ENCODE results near the gene PFDN6.

The PFDN6 gene

DNA sequence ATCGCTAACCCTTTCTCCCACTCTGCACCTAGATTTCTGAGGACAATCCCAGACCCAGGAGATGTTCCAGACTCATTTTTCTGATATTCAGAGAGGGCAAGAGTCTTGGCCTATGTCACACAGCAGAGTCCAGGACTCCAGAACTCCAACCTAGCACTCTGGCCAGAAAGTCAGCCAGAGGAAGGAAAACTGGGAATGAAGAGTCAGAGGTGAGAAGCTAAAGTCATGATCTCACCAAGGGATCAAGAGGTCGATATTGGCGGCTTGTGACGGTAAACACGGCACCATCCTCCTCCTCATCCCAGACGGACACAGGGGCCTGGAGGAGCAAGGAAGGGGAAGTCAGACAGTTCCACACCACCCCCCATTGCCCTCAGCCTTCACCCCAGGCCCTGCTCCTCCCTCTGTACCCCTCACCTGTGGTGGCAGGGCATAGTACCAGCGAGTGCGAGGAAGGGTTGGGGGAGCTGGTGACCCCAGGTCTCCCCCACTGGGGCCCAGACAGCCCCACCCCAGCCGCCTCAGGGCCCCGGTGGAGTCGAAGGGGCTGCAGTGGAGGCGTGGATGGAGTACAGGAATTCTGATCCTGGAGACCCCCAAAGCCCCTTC, 7.5 kb downstream of the PFDN6 start:
- DNase-seq = no peak

DNA sequence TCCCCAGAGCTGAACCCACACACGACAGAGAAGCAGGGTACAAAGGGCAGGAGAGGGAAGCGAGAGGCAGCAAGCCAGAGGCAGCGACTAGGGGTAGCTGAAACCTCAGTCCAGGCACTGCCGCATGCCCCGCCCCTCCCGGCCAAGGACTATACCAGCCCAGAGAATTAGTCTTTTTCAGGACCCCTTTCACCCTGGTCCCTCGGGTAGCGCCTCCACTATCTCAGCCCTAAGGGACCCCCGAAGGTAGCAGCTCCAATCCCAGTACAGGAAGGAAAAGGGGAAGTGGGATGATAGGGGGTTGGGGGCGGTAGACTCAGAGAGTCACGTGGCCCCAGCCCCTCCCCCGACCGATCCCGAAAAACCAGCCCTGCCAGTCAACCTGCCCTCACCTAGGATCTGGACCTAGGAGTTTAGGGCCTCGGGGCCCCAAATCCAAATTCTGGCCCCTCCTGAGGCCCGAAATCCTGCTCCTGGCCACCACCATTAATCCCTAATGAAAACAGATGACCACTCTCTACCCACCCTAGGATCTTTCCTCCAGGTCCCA, 8.1 kb downstream of the PFDN6 start:
- no peak for DNase-seq

DNA sequence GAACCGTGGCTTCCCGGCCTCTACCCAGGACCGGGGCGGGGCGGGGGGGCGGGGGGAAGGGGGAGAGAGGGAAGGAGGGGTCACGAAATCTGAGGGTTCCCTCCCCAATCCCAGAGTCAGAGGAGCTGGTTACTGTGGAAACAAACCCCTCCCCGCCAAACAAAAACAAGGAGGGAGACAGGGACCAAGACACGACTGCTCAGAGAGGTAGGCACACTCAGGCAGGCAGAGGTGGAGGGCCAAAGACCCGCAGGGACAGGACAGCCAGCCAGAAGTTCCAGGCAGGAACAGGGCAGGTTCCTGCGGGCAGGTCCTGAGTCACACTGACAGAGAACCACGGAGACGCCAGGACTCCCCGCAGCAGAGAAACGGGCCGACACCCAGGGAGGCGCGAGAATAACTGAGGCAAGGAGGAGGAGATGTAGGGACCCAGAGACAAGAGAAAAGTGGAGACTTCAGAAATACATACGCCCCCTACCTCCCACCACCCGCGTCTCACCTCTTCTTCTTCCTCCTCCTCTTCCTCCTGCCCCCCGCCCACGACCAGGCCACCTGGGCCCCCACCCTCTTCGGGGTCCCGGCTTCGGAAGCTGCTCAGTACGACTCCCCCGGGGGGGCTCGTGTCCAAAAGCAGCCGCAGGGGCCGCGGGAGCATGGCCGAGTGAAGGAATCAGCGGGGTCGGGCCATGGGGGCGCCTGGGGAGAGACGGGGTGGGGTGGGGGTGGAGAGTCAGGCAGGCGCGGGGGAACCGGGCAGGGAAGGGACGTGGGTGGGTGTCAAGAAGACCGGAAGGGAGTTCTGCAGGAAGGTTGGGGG, 8.8 kb downstream of the PFDN6 start:
- DNase-seq = no peak

DNA sequence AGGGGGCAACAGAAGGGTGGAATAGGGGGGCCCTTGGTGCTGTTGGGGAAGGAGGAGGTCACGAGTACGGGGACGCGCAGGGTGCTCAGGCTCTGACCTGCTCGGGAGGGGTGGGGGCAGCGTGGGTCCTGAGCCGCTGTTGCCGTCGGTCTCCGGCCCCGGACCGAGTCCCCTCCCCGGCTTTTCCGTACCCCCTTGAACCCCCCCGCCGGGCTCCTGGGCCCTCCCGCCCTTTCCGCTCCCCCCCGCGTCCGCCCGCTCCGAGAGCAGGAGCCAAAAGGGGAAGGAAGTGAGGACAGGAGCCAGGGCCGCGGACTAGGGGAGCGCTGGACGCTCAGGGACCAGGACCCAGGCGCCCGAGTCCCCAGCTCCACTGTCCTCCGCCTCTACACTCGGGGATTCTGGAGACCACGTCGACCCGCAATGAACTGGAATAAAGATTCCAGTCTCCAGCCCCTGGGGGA, 9.4 kb downstream of the PFDN6 start, which contains the start of gene RGL2:
TSS of gene RGL2 (minus strand) at position 170 of the 464 bp plus-strand sequence. CDS start 332 bp downstream, outside the sequence.
- DNase-seq = peak; percentile 48

DNA sequence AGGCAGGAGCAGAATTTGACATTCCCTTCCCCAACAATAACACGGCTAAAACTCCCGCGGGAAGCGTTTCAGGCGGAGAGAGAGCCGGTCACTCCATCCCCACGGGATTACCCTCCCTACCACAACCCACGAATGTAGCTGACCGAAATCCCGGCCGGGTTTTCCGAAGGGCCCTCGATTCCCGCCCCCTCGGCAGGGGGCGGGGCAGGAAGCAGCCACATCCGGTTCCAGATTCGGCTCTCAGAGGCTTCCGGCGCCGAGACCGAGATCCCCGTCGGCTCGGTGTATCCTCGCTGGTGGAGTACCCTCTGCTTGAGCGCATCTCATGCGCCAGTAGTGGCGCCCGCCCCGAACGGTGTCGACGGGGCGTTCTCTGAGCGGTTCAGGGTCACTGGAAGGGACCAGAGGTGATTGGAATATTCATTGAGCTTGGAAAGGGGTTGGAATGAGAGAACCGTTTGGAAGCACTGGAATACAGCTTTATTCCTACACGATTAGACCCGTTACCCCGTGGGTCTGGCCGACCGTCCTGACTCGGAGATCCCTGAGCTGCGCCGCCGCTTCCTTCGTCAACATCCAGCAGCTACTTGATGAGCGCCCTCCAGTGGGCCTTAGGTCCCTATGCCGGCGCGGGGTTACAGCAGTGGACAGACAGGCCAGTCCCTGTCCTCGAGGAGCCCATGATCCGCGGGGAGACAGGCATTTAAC, 10.0 kb downstream of the PFDN6 start:
- peak; percentile 90 for DNase-seq

DNA sequence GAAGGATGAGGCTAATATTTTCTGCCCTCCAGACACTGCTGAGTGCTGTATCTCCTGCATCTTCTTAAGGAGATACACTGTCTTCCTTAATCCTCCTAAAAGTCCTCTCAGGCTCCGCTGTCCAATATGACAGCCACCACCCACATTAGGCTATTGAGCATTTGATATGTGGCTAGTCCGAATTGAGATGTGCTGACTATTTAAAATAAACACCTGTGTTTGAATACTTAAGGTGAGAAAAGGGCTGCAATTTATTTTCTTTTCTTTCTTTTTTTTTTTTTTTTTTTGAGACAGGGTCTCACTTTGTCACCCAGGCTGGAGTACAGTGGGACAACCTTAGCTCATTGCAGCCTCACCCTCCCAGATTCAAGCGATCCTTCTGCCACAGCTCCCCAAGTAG, 12.5 kb downstream of the PFDN6 start:
- no peak for DNase-seq

DNA sequence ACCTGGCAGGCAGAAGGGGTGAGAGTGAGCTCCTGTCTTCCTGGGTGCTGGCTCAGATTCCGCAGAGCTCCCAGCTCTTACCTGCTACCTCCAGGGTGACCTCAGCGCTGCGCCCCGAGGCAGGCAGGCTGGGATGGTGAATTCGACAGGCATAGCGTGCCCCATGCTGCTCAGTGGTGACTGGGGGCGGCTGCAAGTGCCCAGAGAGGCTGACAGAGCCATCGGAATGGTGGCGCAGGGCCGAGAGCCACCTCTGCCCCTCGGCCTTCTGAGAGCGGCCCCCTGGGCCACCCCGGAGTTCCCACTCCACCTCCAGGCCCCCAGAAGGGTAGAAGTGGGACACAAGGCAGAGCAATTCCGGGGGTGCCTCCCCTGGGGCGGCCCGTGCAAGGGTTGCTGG, 14.8 kb downstream of the PFDN6 start:
- DNase-seq = no peak

DNA sequence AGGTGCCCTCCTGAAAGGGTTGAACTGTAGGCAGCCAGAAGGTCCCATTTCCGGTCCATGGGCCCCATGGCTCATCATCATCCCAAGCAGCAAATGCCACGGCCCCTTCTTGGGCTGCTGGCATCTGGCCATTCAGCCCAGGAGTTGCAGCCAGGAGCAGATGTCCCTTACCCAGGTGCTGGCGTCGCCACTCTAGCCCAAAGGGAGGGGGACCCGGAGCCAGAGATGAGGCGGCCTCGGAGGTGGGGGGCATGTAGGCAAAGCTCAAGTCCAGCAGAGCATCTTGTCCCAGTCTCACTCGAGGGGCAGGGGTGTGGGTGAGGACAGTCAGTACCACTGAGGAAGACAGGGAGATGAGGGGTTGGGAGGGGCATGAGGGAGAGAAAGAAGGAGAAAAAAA, 15.7 kb downstream of the PFDN6 start:
- no peak for DNase-seq

DNA sequence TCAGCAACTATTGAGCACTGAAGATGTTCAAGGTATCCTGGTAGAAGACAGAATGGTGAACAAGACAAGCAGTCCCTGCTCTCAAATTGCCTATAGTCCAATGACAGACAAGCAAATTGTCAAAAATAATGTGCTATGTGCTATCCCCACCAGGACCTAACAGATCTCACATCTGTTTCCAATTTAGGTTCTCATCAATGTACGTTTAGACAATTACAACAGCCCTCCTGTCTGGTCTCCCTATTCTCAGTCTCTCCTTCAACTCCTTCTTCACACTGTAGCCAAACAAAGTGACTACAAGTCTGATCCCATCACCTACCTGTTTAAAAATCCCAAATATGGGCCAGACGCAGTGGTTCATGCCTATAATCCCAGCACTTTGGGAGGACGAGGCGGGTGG, 17.0 kb downstream of the PFDN6 start:
- no peak for DNase-seq

DNA sequence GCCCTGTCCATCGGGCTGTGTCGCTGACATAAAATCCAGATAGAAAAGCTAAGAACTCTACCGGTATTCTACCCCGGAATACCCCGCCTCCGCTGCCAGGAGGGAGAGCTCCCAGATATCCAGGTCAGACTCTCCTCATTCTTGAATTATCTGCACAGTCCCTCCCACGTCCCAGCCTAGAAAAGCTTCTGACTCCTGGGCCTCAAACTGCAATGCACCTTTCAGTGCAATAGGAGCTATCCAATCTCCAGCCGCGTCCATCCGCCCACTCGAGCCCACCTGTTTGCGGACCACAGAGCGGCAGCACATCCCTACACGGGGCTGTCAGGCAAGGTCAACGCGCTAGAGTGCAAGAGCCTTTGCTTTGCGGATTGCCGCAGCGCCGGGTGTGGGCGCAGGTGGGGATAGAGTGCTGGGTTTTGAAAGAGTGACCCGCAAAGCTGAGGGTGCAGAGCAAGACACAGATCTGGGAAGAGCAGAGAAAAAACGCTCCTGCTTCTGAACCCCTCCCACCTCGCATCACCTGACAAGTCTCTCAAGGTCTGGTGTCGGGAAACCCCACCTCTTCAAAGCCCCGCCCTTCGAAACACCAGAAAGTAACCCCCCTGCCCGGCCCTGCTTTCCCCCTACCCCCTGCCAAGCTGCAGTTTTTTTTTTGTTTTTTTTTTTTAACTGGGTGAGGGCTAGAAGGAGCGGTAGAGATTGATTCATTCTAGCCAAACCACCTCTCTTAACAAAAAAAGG, 23.1 kb downstream of the PFDN6 start:
- peak; percentile 78 for DNase-seq

DNA sequence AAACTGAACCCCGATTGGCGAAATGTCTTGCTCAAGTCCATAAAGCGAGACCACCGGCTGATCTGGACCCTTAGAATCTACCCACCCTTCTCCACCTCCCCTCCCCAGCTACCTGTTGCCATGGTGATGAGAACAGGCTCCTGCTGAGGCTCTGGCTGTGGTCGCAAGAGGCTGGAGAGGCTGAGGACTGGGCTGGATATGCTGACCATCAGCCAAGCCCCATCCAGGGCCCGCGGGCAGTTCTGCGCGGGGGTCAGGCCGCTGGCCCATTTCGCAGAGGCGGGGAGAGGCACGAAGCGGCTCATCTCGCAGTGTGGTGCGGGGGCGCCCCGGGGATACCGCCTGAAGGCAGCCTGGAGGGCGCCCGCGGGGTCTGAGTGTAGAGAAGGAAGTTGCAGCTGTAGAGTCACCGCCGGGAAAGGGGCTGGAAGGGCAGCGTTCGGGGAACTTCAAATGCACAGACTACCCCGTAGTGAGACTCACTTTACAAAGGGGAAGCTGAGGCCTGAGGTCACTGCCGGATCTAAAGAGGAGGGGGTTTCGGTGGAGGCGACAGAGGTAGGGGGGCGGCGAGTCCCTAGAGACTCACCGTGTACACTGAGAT, 23.8 kb downstream of the PFDN6 start:
- DNase-seq = no peak

DNA sequence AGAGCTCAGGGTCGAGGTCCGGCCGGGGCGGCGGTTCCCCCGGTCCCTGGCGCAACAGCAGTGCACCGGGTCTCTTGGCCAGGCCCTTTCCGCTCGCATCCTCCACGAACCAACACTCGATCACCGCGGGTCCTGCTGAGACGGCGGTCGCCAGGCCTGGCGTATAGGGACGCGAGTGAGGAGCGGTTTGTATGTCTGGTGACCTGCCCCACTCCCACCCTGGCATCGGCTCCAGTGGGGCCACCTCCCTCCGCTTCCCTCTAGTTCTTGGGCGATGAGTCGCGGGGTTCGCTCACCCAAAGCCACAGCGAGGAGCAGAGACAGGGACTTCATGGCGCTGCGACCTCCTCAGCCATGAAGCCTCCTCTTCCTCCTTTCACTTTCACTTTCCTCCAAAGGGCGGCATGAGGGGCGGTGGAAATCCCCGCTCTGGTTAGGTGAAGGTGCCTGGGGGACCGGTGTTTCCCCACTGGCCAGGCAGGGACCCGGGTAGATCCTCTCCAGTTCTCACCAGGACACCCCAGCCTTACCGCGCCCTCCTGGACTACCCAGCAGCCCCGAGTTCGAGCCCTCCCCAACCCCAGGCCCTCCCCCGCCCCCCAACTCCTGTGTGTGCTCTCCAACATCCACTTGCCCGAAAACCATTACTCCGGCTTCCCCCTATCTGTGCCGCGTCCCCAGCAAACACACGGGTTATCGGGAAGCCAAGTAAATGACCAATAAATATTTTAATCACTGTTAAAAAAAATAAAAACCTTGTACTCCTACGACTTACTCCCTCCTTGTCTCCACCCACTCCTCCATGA, 24.5 kb downstream of the PFDN6 start, which contains the start of gene TAPBP:
TSS of gene TAPBP (minus strand) at position 370 of the 806 bp plus-strand sequence. CDS start at position 333, 37 bp downstream.
- DNase-seq = peak; percentile 77

DNA sequence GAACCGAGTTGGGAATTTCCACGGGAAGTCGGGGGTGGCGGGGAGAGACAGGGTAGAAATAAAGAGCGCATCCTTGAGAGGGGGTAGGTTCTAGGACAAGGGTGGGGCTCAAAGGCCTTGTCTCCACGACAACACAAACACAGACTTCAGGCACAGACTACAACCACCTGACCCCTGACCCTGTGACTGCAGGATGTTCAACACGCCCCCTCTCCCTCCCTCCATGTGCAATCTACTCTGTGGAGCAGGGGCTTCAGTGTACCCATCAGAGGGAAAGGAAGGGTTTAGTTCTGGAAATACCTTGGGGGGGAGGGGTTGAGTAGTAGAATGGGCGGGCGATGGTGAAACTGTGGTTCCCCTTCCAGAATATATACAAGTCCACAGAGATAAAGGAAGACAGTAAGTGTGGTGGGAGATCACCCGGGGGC, 25.1 kb downstream of the PFDN6 start:
- peak; percentile 55 for DNase-seq

DNA sequence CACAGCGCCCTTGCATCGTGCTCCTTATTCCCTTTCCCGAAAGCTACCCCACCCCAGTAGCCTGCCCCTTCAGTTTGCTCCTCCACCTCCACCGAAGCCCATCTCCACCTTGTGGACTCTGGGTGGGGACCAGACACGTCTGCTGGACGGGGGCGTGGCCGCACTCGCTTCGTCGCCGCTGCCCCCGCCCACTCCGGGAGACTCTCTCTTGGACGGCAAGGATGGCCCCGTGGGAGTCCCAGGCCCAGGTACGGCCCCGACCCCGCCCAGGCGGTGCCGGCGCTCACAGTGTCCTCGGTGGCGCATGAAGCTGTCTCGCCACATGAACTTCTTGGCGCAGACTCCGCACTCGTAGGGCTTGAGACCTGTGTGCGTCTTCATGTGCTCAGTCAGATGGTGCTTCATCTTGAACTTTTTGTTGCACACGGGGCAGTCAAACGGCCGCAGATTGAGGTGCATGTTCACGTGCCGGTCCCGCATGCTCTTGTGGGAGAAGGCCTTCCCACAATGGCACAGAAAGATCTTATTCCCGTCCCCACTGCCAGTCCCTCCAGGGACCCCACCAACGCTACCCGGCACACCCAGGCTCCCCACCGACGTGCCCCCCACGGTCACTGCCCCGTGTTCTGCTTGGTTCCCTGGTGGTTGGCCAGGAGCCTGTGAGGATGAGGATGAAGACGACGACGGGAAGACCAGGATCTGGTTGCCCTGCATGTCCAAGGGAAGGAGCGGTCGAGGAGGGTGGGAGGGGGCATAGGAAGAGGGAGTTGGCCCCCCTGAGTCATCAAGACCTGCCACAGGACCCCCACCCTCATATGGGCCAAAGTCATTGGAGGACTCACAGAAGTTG, 25.8 kb downstream of the PFDN6 start:
- no peak for DNase-seq

DNA sequence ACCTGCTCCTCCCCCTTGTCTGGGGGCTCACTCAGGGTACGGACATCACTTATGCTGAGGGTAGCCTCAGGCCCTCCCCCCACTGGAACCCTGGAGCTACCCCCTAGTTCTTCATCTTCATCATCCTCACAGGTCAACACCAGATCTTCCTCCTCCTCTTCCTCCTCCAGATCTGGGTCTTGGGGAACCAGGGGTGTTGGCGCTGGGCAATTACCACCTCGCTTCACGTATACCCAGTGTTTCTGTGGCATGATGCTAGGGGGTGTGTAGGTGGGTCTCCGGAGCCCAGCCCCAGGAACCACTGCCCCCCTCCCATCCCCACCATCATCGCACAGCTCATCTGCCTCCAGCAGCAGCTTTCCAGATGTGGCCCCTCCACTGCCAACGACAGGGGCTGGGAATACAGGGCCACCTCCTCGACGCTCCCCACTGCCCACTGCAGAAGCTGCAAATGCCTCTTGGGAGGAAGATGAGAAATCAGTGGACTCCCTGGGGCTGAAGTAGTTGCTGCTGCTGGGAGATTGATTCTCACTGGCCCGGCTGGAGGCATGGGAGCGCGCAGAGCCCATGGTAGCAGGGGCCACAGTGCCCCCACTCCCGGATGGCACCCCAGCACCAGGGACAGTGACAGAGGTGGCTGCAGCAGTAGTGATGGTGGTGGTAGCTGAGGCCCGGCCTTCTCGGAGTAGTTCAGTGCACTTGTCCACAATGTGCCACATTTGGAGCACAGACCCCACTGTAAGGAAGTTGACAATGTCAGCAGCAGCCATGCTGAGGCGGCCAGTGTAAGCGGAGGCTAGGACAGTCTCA, 26.6 kb downstream of the PFDN6 start:
- DNase-seq = no peak

DNA sequence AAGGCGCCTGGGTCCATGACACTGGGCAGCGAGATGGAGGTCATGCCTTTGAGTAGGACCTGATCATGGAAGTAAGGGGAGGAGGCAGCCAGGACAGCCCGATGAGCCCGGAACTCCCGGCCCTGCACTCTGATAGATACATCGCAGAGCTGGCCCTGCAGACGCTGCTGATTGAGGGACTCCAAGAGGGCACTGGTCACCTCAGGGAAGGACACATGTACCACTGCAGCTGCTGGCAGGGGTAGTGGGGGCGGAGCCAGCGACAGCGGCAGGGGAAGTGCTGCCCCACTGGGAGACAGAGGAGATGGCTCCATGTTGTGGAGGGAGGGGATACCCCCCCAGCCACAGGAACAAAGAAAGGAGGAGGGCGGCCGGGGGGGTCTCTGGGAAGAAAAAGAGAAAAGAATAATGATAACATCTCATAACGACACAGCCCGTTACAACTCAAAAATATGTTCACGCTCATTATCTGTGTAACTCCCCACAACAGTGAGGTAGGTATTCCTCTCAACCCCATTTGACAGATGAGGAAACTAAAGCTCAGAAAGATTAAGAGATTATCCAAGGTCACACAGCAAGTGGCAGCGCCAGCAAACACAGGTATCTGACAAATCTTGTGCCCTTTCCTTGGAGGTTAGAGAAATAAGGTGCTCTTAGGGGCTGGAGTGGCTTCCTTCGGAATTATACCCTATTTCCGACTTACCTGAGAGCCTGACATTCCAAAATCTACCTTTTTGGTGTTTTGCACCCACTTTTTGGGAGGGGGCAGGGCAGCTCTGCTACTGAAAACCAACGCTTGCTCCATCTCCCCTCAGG, 27.4 kb downstream of the PFDN6 start:
- DNase-seq = no peak

DNA sequence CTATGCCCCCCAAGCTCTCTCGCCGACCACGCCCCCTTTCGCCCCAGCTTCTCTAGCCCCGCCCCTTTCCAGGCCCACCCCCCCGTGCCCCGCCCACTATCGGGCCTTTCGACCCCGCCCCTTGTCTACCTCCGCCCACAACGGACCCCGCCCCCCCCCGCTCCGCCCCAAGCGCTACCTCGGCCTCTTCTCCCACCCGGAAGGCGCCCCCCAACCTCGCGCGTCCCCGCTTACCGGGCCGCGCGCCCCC, 27.9 kb downstream of the PFDN6 start:
- DNase-seq = no peak

DNA sequence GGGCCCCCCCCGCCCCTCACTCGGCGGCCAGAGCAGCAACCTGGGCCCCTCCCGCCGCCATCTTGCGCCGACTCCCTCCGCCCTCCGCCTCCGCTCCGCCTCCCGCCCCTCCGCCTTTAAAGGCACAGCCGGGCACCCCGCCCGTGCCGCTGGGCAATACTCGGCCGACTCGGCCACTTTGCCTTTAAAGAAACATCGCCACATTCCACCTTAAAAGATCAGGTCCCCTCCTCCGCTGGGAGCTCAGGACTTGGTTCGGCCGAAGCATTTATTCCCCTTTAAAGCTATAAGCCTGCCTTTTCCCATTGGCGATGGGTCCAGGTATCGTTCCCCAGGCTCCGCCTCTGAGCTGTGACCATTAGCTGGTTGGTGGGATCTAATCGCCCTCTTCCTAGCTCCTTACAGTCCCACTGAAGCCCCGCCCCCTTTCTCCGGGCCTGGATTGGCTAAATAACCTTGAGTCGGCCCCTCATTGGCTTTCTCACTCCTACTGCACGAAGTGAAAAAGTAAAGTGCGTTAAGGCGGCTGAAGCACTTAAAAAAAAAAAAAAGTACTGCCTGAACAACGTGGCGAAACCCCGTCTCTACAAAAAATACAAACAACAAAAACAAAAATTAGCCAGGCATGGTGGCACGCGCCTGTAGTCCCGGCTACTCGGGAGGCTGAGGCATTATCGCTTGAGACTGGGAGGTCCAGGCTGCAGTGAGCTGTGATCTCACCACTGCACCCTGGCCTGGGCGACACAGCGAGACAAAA, 28.4 kb downstream of the PFDN6 start, which contains the start of gene ZBTB22:
TSS of gene ZBTB22 (minus strand) at position 76 of the 757 bp plus-strand sequence. CDS start 828 bp downstream, outside the sequence.
- peak; percentile 91 for DNase-seq

Measured in activated CD4-positive, alpha-beta T cell treated with anti-CD3 and anti-CD28 coated beads for 1 hour (primary cell).